Islet of Langerhans (tissue), 1 donor: ENCODE measurements around the gene EXOC3.

Experiments
- FAIRE-seq: peaks from one replicate; lab custom pipeline; 2011; peaks lifted over from hg19 to GRCh38; lab: Jason Lieb, UNC

Gene EXOC3

DNA sequence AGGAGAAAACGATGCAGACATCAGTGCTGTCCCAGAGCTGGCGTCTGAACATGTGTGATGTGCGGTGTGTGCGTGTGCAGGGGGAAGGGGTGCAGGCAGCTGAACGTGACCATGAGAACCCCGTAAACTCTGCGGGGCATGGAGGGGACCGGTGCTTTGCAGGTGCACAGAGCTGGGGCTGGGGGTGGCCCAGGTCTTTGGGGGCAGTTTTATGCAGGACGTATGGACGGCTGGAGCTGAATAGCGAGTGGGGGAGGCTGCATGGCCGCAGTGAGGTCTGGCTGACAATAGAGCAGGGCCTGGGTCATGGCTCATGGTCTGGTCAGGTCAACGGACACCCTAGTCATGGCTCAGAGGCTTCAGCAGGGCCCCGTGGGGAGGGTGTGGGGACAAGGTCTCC lies 3.3 kb upstream of the EXOC3 start:
- no peak for FAIRE-seq

GRCh38 chr5:440401-441201 lies 2.4 kb upstream of the EXOC3 start:
- no peak for FAIRE-seq

GRCh38 chr5:441996-442334 lies 1.0 kb upstream of the EXOC3 start:
- FAIRE-seq: no peak

- no peak for FAIRE-seq
Measured at GRCh38 chr5:443239-444151, 519 bp downstream of the EXOC3 start.

DNA sequence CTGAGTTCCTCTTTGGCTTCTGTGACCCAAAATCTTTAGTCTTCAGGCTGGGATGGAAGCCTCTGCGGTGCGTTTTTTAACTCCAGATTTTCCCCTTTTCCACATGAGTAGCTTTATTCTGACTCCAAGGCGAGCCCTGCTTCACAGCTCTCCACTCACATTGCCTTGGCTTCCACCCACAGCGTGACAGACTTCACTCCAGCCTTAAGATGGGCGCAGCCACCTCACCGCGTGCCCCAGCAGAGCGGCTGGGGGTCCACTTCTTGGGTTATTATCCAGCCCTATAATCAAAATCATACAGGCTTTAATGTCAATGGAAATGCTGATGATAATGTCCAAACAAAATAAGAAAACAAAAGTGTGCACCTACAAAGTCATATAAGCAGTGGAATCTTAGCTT lies 1.2 kb downstream of the EXOC3 start:
- no peak for FAIRE-seq

GRCh38 chr5:445591-445990 lies 2.6 kb downstream of the EXOC3 start:
- FAIRE-seq: no peak

DNA sequence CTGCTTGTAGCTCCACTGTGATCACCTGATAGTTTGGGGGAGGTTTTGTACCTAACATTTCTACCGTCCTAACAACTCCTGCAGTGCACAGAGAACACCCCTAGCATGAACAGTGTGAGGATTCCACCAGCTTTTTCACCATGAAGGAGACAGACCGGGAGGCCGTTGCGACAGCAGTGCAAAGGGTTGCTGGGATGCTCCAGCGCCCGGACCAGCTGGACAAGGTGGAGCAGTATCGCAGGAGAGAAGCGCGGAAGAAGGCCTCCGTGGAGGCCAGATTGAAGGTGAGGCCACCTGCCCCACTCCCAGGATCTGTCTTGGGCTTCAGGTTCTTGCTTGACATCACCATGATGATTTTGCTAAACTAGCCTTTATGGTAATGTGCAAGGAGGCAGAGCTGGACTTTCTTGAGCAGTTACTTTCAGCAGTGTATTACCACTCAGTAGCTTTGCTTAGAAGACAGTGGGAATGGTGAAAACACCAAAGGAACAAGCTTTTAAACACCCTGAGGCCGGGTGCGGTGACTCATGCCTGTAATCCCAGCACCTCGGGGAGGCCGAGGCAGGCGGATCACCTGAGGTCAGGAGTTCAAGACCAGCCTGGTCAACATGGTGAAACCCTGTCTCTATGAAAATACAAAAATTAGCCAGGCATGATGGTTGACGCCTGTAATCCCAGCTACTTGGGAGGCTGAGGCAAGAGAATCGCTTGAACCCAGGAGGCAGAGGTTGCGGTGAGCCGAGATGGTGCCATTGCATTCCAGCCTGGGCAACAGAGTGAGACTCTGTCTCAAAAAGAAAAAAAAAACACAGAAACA lies 3.3 kb downstream of the EXOC3 start:
- no peak for FAIRE-seq

- FAIRE-seq: no peak
Measured at GRCh38 chr5:446883-447263, 3.9 kb downstream of the EXOC3 start.

DNA sequence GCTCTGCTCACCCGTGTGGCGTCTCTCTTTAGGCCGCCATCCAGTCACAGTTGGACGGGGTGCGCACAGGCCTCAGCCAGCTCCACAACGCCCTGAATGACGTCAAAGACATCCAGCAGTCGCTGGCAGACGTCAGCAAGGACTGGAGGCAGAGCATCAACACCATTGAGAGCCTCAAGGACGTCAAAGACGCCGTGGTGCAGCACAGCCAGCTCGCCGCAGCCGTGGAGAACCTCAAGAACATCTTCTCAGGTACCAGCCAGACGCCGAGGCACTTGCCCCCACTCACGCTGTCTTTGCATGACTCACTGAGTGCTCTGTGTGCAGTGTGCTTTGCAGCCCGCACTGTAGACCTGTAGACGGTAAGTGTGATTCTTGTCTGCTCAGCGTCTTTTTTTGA lies 4.5 kb downstream of the EXOC3 start:
- FAIRE-seq: no peak

GRCh38 chr5:448061-448765 lies 5.2 kb downstream of the EXOC3 start:
- FAIRE-seq: no peak

GRCh38 chr5:448766-449090 lies 5.8 kb downstream of the EXOC3 start:
- no peak for FAIRE-seq

- FAIRE-seq: no peak
Measured at GRCh38 chr5:449151-449550, 6.2 kb downstream of the EXOC3 start.

DNA sequence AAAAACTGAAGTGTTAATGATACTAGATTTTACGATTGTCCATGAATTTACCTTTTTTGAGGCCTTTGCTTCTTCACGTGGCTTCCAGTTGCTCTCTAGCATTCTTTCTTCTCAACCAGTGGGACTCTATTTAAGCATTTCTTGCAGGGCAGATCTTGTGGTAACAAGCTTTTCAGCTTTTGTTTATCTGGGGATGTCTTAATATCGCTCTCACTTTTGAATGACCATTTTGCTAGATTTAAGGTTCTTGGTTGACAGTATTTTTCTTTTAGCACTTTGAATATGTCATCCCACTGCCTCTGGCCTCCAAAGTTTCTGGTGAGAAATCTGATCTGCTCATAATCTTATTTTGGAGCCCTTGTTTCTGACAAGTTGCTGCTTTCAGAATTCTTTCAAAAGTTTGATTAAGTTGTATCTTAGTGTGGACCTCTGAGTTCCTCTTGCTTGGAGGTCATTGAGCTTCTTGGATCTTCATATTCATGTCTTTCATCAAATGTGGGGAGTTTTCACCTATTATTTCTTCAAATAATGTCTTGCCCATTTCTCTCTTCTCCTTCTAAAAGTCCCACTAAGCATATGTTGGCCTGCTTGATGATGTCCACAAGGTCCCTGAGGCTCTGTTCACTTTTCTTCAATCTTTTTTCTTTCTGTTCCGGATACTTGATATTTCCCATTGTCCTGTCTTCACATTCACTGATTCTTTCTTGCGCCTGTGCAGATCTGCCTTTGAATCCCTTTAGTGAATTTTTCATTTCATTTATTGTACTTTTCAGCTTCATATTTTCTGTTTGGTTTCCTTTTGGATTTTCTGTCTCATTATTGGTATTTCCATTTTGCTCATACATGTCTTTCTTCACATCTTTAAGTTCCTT lies 8.8 kb downstream of the EXOC3 start:
- no peak for FAIRE-seq

DNA sequence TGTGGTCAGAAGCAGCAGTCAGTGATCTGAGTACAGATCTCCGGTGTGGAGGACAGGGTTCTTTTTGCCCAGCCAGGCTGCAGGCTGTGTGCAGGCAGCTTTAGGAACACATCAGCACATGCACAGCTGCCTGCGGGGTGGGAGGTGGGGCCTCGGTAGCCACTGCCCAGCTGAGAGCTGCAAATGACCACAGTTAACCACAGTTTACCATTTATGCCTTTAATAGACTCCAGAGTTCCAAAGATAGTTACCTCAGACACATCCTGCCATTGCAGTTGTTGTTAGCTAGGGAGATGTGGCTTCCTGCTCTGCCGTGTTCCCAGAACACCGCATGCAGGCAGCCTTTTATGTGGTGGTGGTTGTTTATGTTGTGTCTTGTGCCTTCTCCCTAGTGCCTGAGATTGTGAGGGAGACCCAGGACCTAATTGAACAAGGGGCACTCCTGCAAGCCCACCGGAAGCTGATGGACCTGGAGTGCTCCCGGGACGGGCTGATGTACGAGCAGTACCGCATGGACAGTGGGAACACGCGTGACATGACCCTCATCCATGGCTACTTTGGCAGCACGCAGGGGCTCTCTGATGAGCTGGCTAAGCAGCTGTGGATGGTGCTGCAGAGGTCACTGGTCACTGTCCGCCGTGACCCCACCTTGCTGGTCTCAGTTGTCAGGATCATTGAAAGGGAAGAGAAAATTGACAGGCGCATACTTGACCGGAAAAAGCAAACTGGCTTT lies 10.2 kb downstream of the EXOC3 start:
- no peak for FAIRE-seq

DNA sequence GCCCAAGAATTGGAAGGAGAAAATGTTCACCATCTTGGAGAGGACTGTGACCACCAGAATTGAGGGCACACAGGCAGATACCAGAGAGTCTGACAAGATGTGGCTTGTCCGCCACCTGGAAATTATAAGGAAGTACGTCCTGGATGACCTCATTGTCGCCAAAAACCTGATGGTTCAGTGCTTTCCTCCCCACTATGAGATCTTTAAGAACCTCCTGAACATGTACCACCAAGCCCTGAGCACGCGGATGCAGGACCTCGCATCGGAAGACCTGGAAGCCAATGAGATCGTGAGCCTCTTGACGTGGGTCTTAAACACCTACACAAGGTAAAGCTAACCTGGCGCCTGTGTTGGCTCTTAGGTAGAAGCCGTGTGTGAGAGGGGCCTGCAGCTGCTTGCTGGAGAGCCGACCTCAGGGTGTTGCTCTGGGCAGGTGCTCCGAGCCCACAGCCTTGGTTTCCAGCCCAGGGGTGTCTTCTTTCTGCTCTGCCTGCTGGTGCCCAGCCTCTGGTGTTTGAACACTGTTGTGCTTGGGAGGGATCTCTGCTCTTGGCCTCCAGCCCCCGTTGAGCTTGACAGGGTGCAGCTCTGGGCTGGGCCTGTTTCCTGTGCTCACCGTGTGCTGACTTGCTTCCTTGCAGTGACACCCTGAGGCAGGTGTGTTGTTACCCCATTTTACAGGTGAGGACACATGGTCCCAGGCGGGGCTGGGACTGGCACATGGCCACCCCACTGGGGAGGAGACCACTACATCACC lies 10.9 kb downstream of the EXOC3 start:
- FAIRE-seq: no peak

DNA sequence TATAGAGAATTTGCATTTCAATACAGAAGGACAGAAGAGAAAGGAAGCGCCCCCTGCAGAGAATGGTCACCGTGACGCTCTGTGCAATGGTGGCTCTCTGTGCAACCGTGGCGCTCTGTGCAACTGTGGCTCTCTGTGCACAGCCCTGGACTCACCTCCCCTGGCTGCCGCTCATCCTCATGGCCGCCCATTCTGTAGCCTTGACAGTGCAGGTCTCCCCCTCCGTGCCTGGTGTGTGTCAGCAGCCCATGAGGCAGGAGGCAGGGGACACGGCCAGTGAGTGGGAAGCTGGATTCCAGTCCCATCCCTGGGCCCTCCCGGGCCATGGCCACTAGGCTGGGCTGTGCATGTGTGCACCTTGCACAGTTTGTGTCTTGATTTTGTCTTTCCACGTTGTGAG lies 12.0 kb downstream of the EXOC3 start:
- FAIRE-seq: no peak

DNA sequence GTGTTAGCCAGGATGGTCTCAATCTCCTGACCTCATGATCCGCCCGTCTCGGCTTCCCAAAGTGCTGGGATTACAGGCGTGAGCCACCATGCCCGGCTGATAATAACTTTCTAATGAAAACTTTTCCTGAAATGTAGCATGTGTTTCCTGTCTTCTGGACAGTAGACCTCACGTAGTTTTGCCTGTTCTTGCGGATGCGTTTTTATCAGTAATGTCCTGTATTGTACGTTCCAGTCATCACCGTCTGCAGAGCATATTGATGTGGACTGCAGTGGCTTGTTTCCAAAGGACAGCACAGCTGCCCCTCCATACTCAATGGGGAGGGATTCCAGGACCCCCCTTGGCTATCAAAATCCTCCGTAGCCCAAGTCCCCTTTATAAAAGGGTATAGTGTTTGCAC lies 12.8 kb downstream of the EXOC3 start:
- FAIRE-seq: no peak

GRCh38 chr5:456351-457194 lies 13.6 kb downstream of the EXOC3 start:
- FAIRE-seq: no peak
